Endothelial cell of umbilical vein (primary cell): ENCODE measurements around the gene SEZ6L. TPM values are rescaled to one million over a fixed set of nuclear protein-coding genes. Genes with fewer than 3 reads are reported as not detected.

Experiments used
- BruUV-seq: library from RNA; stranded (reverse); fragments of 400-500 nt; replicated peaks from 2 replicates; lab custom pipeline; 2021; lab: Mats Ljungman, UMichigan
- CTCF ChIA-PET: fragments of 300-600, 350-600 bp; sonication (Branson Sonifier 250); formaldehyde crosslinking; loops from one replicate; lab custom pipeline; 2021; ENCODE audit warnings: antibody characterized with exemption, inconsistent platforms; lab: Charles Lee
- POLR2A ChIA-PET: fragments of 300-600, 350-600 bp; sonication (Branson Sonifier 250); formaldehyde crosslinking; loops from one replicate; lab custom pipeline; 2021; ENCODE audit warnings: antibody characterized with exemption, inconsistent platforms; lab: Charles Lee
- DNase-seq: peaks from one replicate; pipeline ENCODE4 v3.0.0-alpha.2; 2011; ENCODE audit warnings: low read depth, low spot score
- FAIRE-seq: peaks from 2 replicates; lab custom pipeline; 2011; peaks lifted over from hg19 to GRCh38; lab: Jason Lieb, UNC
- H2AFZ ChIP-seq: 2 replicates; pipeline ENCODE4 v1.6.0; 2012; ENCODE audit warnings: low read depth, low read length, control low read depth, inconsistent platforms
- H3K27ac ChIP-seq: 2 replicates; pipeline ENCODE4 v1.5.1; 2011; ENCODE audit warnings: low read depth, mild to moderate bottlenecking, control low read depth, low read length, moderate library complexity; ENCODE audit not compliant: insufficient read depth
- H3K27me3 ChIP-seq, 2 experiments: 2 replicates each; pipeline versions ENCODE4 v1.6.0 to v1.6.1; 2011; ENCODE audit warnings: low read length in 2 of 2, mixed read lengths in 1 of 2; ENCODE audit not compliant: control insufficient read depth in 2 of 2, insufficient read depth in 2 of 2
- H3K36me3 ChIP-seq, 2 experiments: 2 replicates in 1 of 2; 3 replicates in 1 of 2; pipeline ENCODE4 v1.5.1; 2011; ENCODE audit warnings: low read length in 2 of 2, mild to moderate bottlenecking in 1 of 2, moderate library complexity in 1 of 2; ENCODE audit not compliant: control insufficient read depth in 2 of 2, insufficient read depth in 2 of 2; ENCODE audit errors: extremely low read depth in 1 of 2
- H3K4me1 ChIP-seq: 3 replicates; pipeline ENCODE4 v1.5.1; 2011; ENCODE audit warnings: mild to moderate bottlenecking, low read length; ENCODE audit not compliant: control insufficient read depth, insufficient read depth; ENCODE audit errors: extremely low read depth
- H3K4me2 ChIP-seq: 2 replicates; pipeline ENCODE4 v1.6.1; 2011; ENCODE audit warnings: low read length, control low read depth, mixed read lengths; ENCODE audit not compliant: insufficient read depth
- H3K4me3 ChIP-seq, 3 experiments: fragments of 200-600 bp in 1 of 3; sonication (generic), shearing (Covaris generic) in 1 of 3; replicated peaks in 1 of 3; 2 replicates each; pipeline ENCODE4 v1.5.1; 2011 to 2016; ENCODE audit warnings: control low read depth in 3 of 3, low read length in 3 of 3, mild to moderate bottlenecking in 2 of 3, inconsistent platforms in 1 of 3, low read depth in 1 of 3, moderate library complexity in 1 of 3; ENCODE audit not compliant: insufficient read depth in 1 of 3
- H3K79me2 ChIP-seq: 2 replicates; pipeline ENCODE4 v1.6.0; 2012; ENCODE audit warnings: low read length, inconsistent platforms; ENCODE audit not compliant: control insufficient read depth, insufficient read depth
- H3K9ac ChIP-seq: replicated peaks from 2 replicates; pipeline ENCODE3; 2011; ENCODE audit warnings: low read length, control low read depth; ENCODE audit not compliant: insufficient read depth; ENCODE audit errors: extremely low read depth
- H3K9me1 ChIP-seq: replicated peaks from 3 replicates; pipeline ENCODE4 v1.6.0; 2011; ENCODE audit warnings: mild to moderate bottlenecking, low read length; ENCODE audit not compliant: control insufficient read depth, insufficient read depth; ENCODE audit errors: extremely low read depth
- H3K9me3 ChIP-seq: replicated peaks from 2 replicates; pipeline ENCODE4 v1.5.1; 2012; ENCODE audit warnings: low read length, inconsistent platforms; ENCODE audit not compliant: control insufficient read depth, insufficient read depth
- H4K20me1 ChIP-seq: replicated peaks from 2 replicates; pipeline ENCODE3; 2011; ENCODE audit warnings: mild to moderate bottlenecking, low read length; ENCODE audit not compliant: control insufficient read depth, insufficient read depth; ENCODE audit errors: extremely low read depth
- EZH2 ChIP-seq: IDR thresholded peaks from 2 replicates; pipeline ENCODE4 v1.6.1; 2012; ENCODE audit warnings: borderline replicate concordance, low read depth, mild to moderate bottlenecking, moderate library complexity, low read length, inconsistent platforms; ENCODE audit not compliant: severe bottlenecking
- GATA2 ChIP-seq: IDR thresholded peaks from 2 replicates; pipeline ENCODE4 v1.7.0; 2011; ENCODE audit warnings: low read depth, mild to moderate bottlenecking, moderate library complexity, mixed read lengths, low read length; ENCODE audit not compliant: insufficient read length, insufficient read depth
- JUN ChIP-seq: IDR thresholded peaks from 2 replicates; pipeline ENCODE4 v1.6.1; 2011; ENCODE audit warnings: borderline replicate concordance, low read depth; ENCODE audit not compliant: insufficient read length, insufficient read depth
- MYC ChIP-seq: IDR thresholded peaks from one replicate; pipeline ENCODE4 v1.6.1; 2011; ENCODE audit warnings: mild to moderate bottlenecking, low read depth, low read length
- POLR2A ChIP-seq: IDR thresholded peaks from 2 replicates; pipeline ENCODE4 v1.6.1; 2012; ENCODE audit warnings: low read depth, mild to moderate bottlenecking, control low read depth, low read length
- dilution Hi-C: fragments of 300-500 bp; cut with MboI; formaldehyde crosslinking; loops from one replicate; pipeline ENCODE4 v1.15.0; 2019; ENCODE audit warnings: low sequenced_read_pairs; ENCODE audit not compliant: extremely low pct_ligation_motif_present
- intact Hi-C: fragments of 100-400 bp; cut with micrococcal nuclease; formaldehyde crosslinking; loops from one replicate; pipeline ENCODE4 v1.10.0; 2022
- polyA plus RNA-seq, 4 experiments: library from polyadenylated mRNA; depleted of rRNA in 3 of 4; stranded (reverse) in 3 of 4; unstranded in 1 of 4; fragments of >200 nt; gene quantifications; 2 replicates each; pipeline versions ENCODE4 v1.2.1 to v1.2.3, GENCODE V29; 2011 to 2012; ENCODE audit warnings: missing spikeins in 1 of 4
- total RNA-seq: library from RNA; stranded (reverse); gene quantifications from 2 replicates; pipeline ENCODE4 v1.2.3, GENCODE V29; 2021
- TF ChIP-seq, protein P1 (sequence below), 2 donors: IDR thresholded peaks; 1 replicate in 1 of 2; 2 replicates in 1 of 2; pipeline ENCODE4 v1.5.1; 2011; ENCODE audit warnings: low read length in 2 of 2, mild to moderate bottlenecking in 2 of 2, moderate library complexity in 2 of 2, control low read depth in 1 of 2, inconsistent platforms in 1 of 2, low read depth in 1 of 2; ENCODE audit not compliant: insufficient read depth in 1 of 2; ENCODE audit errors: extremely low read depth in 1 of 2

The SEZ6L gene
- total and polyA plus RNA-seq, 2 donors (not counting 3 experiments of a cell fraction or from before 2014, with no cell fraction given) = not detected

DNA sequence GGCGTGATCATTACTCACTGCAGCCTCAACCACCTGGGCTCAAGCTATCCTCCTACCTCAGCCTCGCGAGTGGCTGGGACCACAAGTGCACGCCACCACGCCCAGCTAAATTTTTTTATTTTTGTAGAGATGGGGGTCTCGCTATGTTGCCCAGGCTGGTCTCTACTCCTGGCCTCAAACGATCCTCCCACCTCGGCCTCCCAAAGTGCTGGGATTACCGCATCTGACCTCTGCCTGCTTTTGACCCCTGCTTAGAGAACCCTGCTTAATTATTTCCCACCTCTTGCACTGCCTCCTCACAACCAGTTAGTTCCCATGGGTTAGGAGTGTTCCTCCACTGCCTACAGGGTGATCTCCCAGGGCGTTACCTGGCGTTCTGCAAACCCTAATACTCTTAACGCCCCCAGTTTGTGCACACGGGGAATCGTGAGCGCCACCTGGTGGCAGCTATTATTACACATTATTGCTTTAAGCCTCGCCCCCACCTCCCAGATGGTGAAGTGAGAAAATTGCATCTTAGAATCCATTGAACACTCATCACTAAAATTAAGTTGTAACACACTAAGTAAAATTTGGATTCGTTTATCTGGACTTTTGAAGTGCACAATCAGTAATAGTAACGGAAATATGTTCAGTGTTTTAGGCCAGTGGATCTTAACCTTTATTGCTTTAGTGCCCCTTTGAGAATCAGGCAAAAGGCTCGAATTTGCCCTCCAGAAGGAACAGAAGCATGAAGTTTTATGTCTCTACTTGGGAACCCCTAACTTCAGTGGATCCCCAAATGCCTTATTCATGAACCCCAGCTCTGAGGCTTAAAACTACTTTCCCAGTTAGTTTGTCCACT is 198.4 kb downstream of the SEZ6L start:
- FAIRE-seq (peak; percentile 35), DNase-seq (peak; percentile 60)
- H3K27ac ChIP-seq = no peak overlapping the region
- no peak overlapping the region for H3K4me3 ChIP-seq
- no peaks in the 10 kb centered on the region for H3K79me2 ChIP-seq
- H3K9ac ChIP-seq = no peak overlapping the region
- BruUV-seq = no TSS peak
- no peak for TF ChIP-seq GATA2
- TF ChIP-seq POLR2A = no peak
- no peak for TF ChIP-seq JUN
- TF ChIP-seq EZH2 = no peak
- TF ChIP-seq MYC = no peak
- TF ChIP-seq, protein P1, sequence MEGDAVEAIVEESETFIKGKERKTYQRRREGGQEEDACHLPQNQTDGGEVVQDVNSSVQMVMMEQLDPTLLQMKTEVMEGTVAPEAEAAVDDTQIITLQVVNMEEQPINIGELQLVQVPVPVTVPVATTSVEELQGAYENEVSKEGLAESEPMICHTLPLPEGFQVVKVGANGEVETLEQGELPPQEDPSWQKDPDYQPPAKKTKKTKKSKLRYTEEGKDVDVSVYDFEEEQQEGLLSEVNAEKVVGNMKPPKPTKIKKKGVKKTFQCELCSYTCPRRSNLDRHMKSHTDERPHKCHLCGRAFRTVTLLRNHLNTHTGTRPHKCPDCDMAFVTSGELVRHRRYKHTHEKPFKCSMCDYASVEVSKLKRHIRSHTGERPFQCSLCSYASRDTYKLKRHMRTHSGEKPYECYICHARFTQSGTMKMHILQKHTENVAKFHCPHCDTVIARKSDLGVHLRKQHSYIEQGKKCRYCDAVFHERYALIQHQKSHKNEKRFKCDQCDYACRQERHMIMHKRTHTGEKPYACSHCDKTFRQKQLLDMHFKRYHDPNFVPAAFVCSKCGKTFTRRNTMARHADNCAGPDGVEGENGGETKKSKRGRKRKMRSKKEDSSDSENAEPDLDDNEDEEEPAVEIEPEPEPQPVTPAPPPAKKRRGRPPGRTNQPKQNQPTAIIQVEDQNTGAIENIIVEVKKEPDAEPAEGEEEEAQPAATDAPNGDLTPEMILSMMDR (IDR thresholded peaks at IDR 0.05; ENCODE audit: extremely low read depth in 1 of 2, insufficient read depth in 1 of 2, low read depth in 1 of 2, low read length in 2 of 2) = peak; percentile 70 to 88
- H3K9me1 ChIP-seq = no peaks in the 10 kb centered on the region
- ChIA-PET POLR2A (no interaction called here), CTCF (interaction anchor here (0.7 to 6.3 kb wide), 23 partner anchors 9 to 595 kb away, joined by 3 to 148 read pairs (median 5); no protein-coding TSS in a partner anchor)
- H3K4me1 ChIP-seq = no peaks in the 10 kb centered on the region
- intact Hi-C loops = no loop called here
- H3K9me3 ChIP-seq = no peaks in the 10 kb centered on the region
- no peaks in the 10 kb centered on the region for H4K20me1 ChIP-seq
- no peaks in the 10 kb centered on the region for H3K36me3 ChIP-seq
- H2AFZ ChIP-seq = no peak overlapping the region
- dilution Hi-C loops = no loop called here
- H3K4me2 ChIP-seq = no peak overlapping the region
- peaks cover 0 to 4% of the 10 kb centered on the region in 2 experiments for H3K27me3 ChIP-seq
